Pancreas (tissue), 10 donors: Measurements from ENCODE around the gene KCNK3. TPM values are rescaled to one million over a fixed set of nuclear protein-coding genes. Genes with fewer than 3 reads are reported as not detected.
A peak's percentile ranks its signal among the peaks of the same experiment; 100 is the strongest.

Source experiments
- ATAC-seq, 4 donors: fragments of 200-7000 bp; cut with Tn5 transposase; one replicate each; pipeline versions ENCODE4 v1.8.0 to v1.9.1; 2020; ENCODE audit warnings: mild to moderate bottlenecking in 4 of 4, moderate library complexity in 4 of 4
- DNase-seq, 6 donors: peaks; one replicate each; pipeline ENCODE4 v3.0.0-alpha.2; 2020
- FAIRE-seq: peaks from 2 replicates; lab custom pipeline; 2012; peaks lifted over from hg19 to GRCh38; lab: Jason Lieb, UNC
- H3K27ac ChIP-seq, 4 donors: fragments of 200-600 bp; sonication (generic); 1 replicate in 3 of 4; 2 replicates in 1 of 4; pipeline versions ENCODE4 v1.5.0 to v1.8.0; 2020
- H3K27me3 ChIP-seq, 4 donors: fragments of 200-600 bp; one replicate each; pipeline ENCODE4 v1.8.0; 2021
- H3K36me3 ChIP-seq, 3 donors: fragments of 200-600 bp; sonication (generic) in 1 of 3; one replicate each; pipeline versions ENCODE4 v1.5.0 to v1.8.0; 2020 to 2021
- H3K4me1 ChIP-seq, 3 donors: fragments of 200-600 bp; one replicate each; pipeline ENCODE4 v1.8.0; 2021
- H3K4me3 ChIP-seq, 4 donors: fragments of 200-600 bp; sonication (generic) in 2 of 4; one replicate each; pipeline versions ENCODE4 v1.5.0 to v1.8.0; 2020 to 2021
- H3K9me3 ChIP-seq, 4 donors: fragments of 200-600 bp; one replicate each; pipeline ENCODE4 v1.8.0; 2021
- CTCF ChIP-seq, 4 donors: fragments of 200-600 bp; sonication (generic) in 3 of 4; IDR thresholded peaks; one replicate each; pipeline versions ENCODE4 v1.5.0 to v1.8.0; 2021; ENCODE audit warnings: antibody characterized with exemption in 4 of 4
- WGBS, 2 donors: extraction: QIAGEN DNeasy Blood & Tissue Kit; methylation state at CpG; one replicate each; pipeline ENCODE4 v1.1.7; 2013; 5-methylcytosine and 5-hydroxymethylcytosine counted together
- intact Hi-C, 3 donors: fragments of 100-400 bp; cut with DNase I; formaldehyde crosslinking; loops; one replicate each; pipeline versions ENCODE4 v1.11.1 to v1.14.2; 2022
- polyA plus RNA-seq, 2 donors: library from polyadenylated mRNA; stranded (reverse); fragments of 200-250 nt; gene quantifications; one replicate each; pipeline ENCODE4 v1.2.3, GENCODE V29; 2013
- total RNA-seq, 6 donors: library from RNA; stranded (reverse); fragmentation: NEBNext Ultra II Directional in 4 of 6; extraction: Animal tissue kit (Norgen Biotek cat#: 25700) in 4 of 6; gene quantifications; one replicate each; pipeline versions ENCODE4 v1.2.1 to v1.2.4, GENCODE V29; 2021 to 2023
- donor health status: healthy with polysubstance abuse.
- donor health status: DM: no; HTN: no; CAD: no; lungs with moderate emphysema.
- donor health status: DM: no; HTN: no; CAD: no.
- donor health status: control.
- donor health status: control.
- donor health status: Bipolar disorder and iron deficiency.
- donor health status: DM: yes; HTN: yes; CAD: no.
- donor health status: DM: no; HTN: no; CAD: no.
- donor health status: DM: no; HTN: no; CAD: no.
- donor health status: DM: yes; HTN: yes; CAD: no.

The KCNK3 gene
- total and polyA plus RNA-seq, 8 donors: 7.5 to 46.4 (median 30.2) TPM

DNA sequence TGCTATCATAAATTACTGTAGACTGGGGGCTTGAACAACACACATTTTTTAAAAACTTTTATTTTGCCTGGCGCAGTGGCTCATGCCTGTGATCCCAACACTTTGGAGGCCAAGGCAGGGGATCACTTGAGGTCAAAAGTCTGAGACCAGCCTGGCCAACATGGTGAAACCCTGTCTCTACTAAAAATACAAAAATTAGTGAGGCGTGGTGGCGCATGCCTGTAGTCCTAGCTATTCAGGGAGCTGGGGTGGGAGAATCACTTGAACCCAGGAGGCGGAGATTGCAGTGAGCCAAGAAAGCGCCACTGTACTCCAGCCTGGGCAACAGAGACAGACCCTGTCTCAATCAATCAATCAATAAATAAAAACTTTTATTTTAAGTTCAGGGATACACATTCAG is 9.1 kb downstream of the KCNK3 start:
- ATAC-seq (no peak), FAIRE-seq (no peak), DNase-seq (peak in 1 of 6 donors; percentile 7)
- no peak for TF ChIP-seq CTCF (IDR thresholded peaks at IDR 0.05)
- intact Hi-C loops: no loop called here
- WGBS, 2 donors: 92 to 95% methylated on average over 5 of the region's 5 CpGs
- Histone ChIP-seq H3K4me1 (peaks cover 17 to 37% (median 19%) of the 10 kb centered on the region in 3 donors), H3K4me3 (no peak overlapping the region), H3K36me3 (no peaks in the 10 kb centered on the region), H3K27ac (peak overlapping the region in 1 of 4 donors; percentile 1), H3K9me3 (no peaks in the 10 kb centered on the region), H3K27me3 (no peaks in the 10 kb centered on the region)

- Histone ChIP-seq H3K27me3 (no peaks in the 10 kb centered on the region), H3K4me3 (no peak overlapping the region), H3K27ac (no peak overlapping the region), H3K9me3 (no peaks in the 10 kb centered on the region), H3K4me1 (peaks cover 12 to 36% (median 16%) of the 10 kb centered on the region in 3 donors), H3K36me3 (no peaks in the 10 kb centered on the region)
- ATAC-seq (no peak), DNase-seq (no peak), FAIRE-seq (no peak)
- whole genome bisulfite sequencing, 2 donors: 62 to 68% methylated on average over 3 of the region's 3 CpGs
- no peak for TF ChIP-seq CTCF (IDR thresholded peaks at IDR 0.05)
- intact Hi-C loops: no loop called here
Measured at GRCh38 chr2:26702025-26702424, 9.5 kb downstream of the KCNK3 start.

- Histone ChIP-seq H3K4me3 (no peak overlapping the region), H3K27ac (no peak overlapping the region), H3K9me3 (no peaks in the 10 kb centered on the region), H3K36me3 (no peaks in the 10 kb centered on the region), H3K27me3 (no peaks in the 10 kb centered on the region), H3K4me1 (peaks cover 0 to 13% (median under 1%) of the 10 kb centered on the region in 3 donors)
- DNase-seq: peak in 2 of 6 donors; percentile 22 to 46
- no peak for TF ChIP-seq CTCF (IDR thresholded peaks at IDR 0.05)
- FAIRE-seq: no peak
- 85 to 91% methylated on average over 7 of the region's 7 CpGs for WGBS, 2 donors
- intact Hi-C loops: no loop called here
- no peak for ATAC-seq
Measured at GRCh38 chr2:26704441-26704977, 12.0 kb downstream of the KCNK3 start.

DNA sequence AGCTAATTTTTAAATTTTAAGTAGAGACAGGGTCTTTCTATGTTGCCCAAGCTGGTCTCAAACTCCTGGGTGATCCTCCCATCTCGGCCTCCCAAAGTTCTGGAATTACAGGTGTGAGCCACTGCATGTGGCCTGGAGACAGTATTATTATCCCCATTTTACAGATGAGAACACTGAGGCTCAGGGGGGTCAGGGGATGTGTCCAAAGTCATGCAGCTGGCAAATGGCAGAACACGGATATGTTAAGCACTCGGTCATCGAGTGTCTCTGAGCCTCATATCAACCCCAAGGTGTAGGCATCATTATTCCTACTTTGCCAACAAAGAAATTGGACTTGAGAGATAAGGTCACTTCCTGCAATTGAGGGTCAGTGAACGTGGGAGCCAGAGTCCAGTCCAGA is 12.6 kb downstream of the KCNK3 start:
- Histone ChIP-seq H3K4me3 (no peak overlapping the region), H3K4me1 (peaks cover 0 to 14% (median 3%) of the 10 kb centered on the region in 3 donors), H3K36me3 (no peaks in the 10 kb centered on the region), H3K27ac (no peak overlapping the region), H3K9me3 (no peaks in the 10 kb centered on the region), H3K27me3 (no peaks in the 10 kb centered on the region)
- DNase-seq: peak in 1 of 6 donors; percentile 0
- no peak for FAIRE-seq
- TF ChIP-seq CTCF (IDR thresholded peaks at IDR 0.05): no peak
- 74 to 79% methylated on average over 5 of the region's 5 CpGs for WGBS, 2 donors
- intact Hi-C loops: no loop called here
- no peak for ATAC-seq

DNA sequence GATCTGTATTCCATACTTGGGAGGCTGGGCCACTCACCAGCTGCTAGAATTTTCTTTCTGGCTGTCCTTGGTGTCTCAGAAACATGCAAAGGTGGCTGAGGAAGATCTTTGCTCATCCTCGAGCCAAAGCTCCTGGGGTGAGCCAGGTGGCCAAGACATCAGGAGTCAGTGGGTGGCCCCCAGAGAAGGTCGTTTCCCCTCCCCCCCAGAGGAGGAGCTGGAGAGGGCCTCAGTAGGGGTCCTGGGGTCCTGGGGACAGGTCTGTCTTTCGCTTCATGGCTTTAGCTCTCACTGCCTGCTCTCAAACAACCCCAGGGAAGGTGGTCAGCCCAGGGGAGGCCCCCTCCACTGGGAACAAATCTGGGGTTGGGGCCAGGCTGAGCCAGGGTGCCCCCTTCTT is 13.6 kb downstream of the KCNK3 start:
- H3K9me3 ChIP-seq: no peaks in the 10 kb centered on the region
- H3K36me3 ChIP-seq: no peaks in the 10 kb centered on the region
- H3K4me3 ChIP-seq: no peak overlapping the region
- intact Hi-C loops: no loop called here
- peaks cover 7 to 24% (median 13%) of the 10 kb centered on the region in 3 donors for H3K4me1 ChIP-seq
- peak overlapping the region in 1 of 4 donors; percentile 41 for H3K27ac ChIP-seq
- FAIRE-seq (no peak), DNase-seq (peak in 1 of 6 donors; percentile 16), ATAC-seq (no peak)
- H3K27me3 ChIP-seq: no peaks in the 10 kb centered on the region
- 48 to 65% methylated on average over 2 to 3 of the region's 3 CpGs for WGBS, 2 donors
- TF ChIP-seq CTCF (IDR thresholded peaks at IDR 0.05): no peak
